Esophagus squamous epithelium (tissue), 4 donors: ENCODE data around the gene COL16A1.

Experiments used
- CTCF ChIP-seq, 6 experiments: fragments of 450-650 bp in 4 of 6; fragments of 200-600 bp in 2 of 6; sonication (generic) in 2 of 6; IDR thresholded peaks; one replicate each; pipeline ENCODE4 v1.5.1; 2016 to 2019; ENCODE audit warnings: antibody characterized with exemption in 6 of 6, mild to moderate bottlenecking in 4 of 6, moderate library complexity in 4 of 6
- POLR2A ChIP-seq, 4 donors: fragments of 450-650 bp; IDR thresholded peaks; one replicate each; pipeline ENCODE4 v1.6.1; 2017; ENCODE audit warnings: antibody characterized with exemption in 4 of 4, mild to moderate bottlenecking in 4 of 4, moderate library complexity in 3 of 4

- TF ChIP-seq CTCF (IDR thresholded peaks at IDR 0.05): no peak
- no peak for TF ChIP-seq POLR2A (IDR thresholded peaks at IDR 0.05)
These were observed 24.7 kb downstream of the COL16A1 start for GRCh38 chr1:31679091-31679490.
